Osteoblast (primary cell): ENCODE data around the gene ZNF644. TPM values are rescaled to one million over a fixed set of nuclear protein-coding genes. Genes with fewer than 3 reads are reported as not detected.

Source experiments
- DNase-seq: peaks from one replicate; pipeline ENCODE4 v3.0.0; 2011; ENCODE audit warnings: low spot score, mixed read lengths; ENCODE audit not compliant: insufficient read length; ENCODE audit errors: missing footprints
- H2AFZ ChIP-seq: 2 replicates; pipeline ENCODE4 v1.6.0; 2011; ENCODE audit warnings: mild to moderate bottlenecking, low read length
- H3K27ac ChIP-seq: 2 replicates; pipeline ENCODE4 v1.5.1; 2011; ENCODE audit warnings: mild to moderate bottlenecking, low read depth, low read length, moderate library complexity
- H3K27me3 ChIP-seq: 2 replicates; pipeline ENCODE4 v1.6.0; 2012; ENCODE audit warnings: mild to moderate bottlenecking, control low read depth, inconsistent platforms, low read length, moderate library complexity; ENCODE audit not compliant: insufficient read depth
- H3K36me3 ChIP-seq: 2 replicates; pipeline ENCODE4 v1.5.1; 2011; ENCODE audit warnings: mild to moderate bottlenecking, low read length, control low read depth, moderate library complexity; ENCODE audit not compliant: insufficient read depth
- H3K4me1 ChIP-seq: 2 replicates; pipeline ENCODE4 v1.5.1; 2011; ENCODE audit warnings: mild to moderate bottlenecking, low read length, control low read depth, moderate library complexity; ENCODE audit not compliant: insufficient read depth
- H3K4me2 ChIP-seq: 2 replicates; pipeline ENCODE4 v1.6.0; 2011; ENCODE audit warnings: mild to moderate bottlenecking, low read length; ENCODE audit not compliant: insufficient read depth
- H3K4me3 ChIP-seq: fragments of 200-600 bp; sonication (generic); 3 replicates; pipeline ENCODE4 v1.5.1; 2012; ENCODE audit warnings: mild to moderate bottlenecking, low read length, inconsistent platforms; ENCODE audit not compliant: insufficient read depth
- H3K79me2 ChIP-seq: 2 replicates; pipeline ENCODE4 v1.6.0; 2012; ENCODE audit warnings: mild to moderate bottlenecking, low read length, control low read depth, inconsistent platforms; ENCODE audit not compliant: insufficient read depth
- H3K9me3 ChIP-seq: 2 replicates; pipeline ENCODE4 v1.5.1; 2011; ENCODE audit warnings: low read depth, low read length, control low read depth
- H4K20me1 ChIP-seq: 2 replicates; pipeline ENCODE4 v1.6.0; 2012; ENCODE audit warnings: mild to moderate bottlenecking, low read length, control low read depth; ENCODE audit not compliant: insufficient read depth
- total RNA-seq: library from RNA; depleted of rRNA; stranded (reverse); fragments of >200 nt; gene quantifications from 2 replicates; pipeline ENCODE4 v1.2.3, GENCODE V29; 2012
- TF ChIP-seq, protein P1 (sequence below): IDR thresholded peaks from 2 replicates; pipeline ENCODE4 v1.5.1; 2011; ENCODE audit warnings: mild to moderate bottlenecking, low read depth, low read length, moderate library complexity; ENCODE audit errors: extremely low read depth

The ZNF644 gene
- total RNA-seq, 1 donor, result 57.5 TPM

DNA sequence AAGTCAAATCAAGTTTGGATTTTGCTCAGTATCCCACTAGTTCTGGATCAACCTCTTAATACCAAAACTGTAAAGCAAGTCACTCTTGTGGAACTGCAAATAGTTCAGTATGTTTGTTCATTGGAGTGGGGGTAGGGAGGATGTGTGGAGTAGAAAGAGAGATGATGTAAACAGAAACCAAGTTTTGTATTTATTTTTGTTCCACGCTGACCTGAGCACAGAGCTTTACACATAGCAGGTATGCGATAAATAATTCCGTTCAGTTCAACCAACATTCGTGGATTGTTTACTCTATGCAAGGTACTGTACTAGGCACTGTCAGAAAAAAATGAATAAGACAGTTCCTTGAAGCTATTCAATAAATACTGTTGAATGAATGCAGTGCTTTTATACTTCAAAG lies 4.5 kb upstream of the ZNF644 start:
- no peaks in the 10 kb centered on the region for H3K9me3 ChIP-seq

DNA sequence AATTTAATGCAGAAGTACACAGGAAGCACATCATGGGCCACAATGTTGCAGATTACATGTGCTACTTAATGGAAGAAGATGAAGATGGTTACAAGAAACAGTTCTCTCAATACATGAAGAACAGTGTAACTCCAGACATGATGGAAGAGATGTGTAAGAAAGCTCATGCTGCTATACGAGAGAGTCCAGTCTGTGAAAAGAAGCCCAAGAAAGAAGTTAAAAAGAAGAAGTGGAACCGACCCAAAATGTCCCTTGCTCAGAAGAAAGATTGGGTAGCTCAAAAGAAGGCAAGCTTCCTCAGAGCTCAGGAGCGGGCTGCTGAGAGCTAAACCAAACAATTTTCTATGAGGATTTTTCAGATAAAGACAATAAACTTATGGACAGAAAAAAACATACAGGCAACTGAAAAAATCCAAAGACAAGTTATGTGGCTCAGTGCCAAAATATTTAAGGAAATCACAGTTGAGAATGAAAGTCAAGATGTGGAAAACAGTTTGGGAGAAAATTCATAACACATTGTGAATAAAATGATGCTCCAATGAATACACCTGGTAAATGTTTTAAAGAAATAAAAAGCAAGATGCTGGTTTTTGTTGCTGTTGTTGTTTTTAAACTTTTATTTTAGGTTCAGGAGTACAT lies 2.8 kb upstream of the ZNF644 start:
- no peak overlapping the region for H2AFZ ChIP-seq
- H3K9me3 ChIP-seq, result no peaks in the 10 kb centered on the region
- H3K4me1 ChIP-seq, result peaks cover 17% of the 10 kb centered on the region
- no peak for DNase-seq
- H3K4me3 ChIP-seq, result no peak overlapping the region
- TF ChIP-seq, protein P1, sequence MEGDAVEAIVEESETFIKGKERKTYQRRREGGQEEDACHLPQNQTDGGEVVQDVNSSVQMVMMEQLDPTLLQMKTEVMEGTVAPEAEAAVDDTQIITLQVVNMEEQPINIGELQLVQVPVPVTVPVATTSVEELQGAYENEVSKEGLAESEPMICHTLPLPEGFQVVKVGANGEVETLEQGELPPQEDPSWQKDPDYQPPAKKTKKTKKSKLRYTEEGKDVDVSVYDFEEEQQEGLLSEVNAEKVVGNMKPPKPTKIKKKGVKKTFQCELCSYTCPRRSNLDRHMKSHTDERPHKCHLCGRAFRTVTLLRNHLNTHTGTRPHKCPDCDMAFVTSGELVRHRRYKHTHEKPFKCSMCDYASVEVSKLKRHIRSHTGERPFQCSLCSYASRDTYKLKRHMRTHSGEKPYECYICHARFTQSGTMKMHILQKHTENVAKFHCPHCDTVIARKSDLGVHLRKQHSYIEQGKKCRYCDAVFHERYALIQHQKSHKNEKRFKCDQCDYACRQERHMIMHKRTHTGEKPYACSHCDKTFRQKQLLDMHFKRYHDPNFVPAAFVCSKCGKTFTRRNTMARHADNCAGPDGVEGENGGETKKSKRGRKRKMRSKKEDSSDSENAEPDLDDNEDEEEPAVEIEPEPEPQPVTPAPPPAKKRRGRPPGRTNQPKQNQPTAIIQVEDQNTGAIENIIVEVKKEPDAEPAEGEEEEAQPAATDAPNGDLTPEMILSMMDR, result no peak
- no peak overlapping the region for H3K4me2 ChIP-seq
- H4K20me1 ChIP-seq, result peaks cover 9% of the 10 kb centered on the region
- H3K27ac ChIP-seq, result no peak overlapping the region
- H3K79me2 ChIP-seq, result peaks cover 21% of the 10 kb centered on the region
- H3K36me3 ChIP-seq, result peaks cover 3% of the 10 kb centered on the region
- H3K27me3 ChIP-seq, result no peaks in the 10 kb centered on the region

More for the DNA sequence above, 4.5 kb upstream of the ZNF644 start:
- H3K27me3 ChIP-seq, result no peaks in the 10 kb centered on the region
- no peak overlapping the region for H3K4me3 ChIP-seq
- peaks cover 4% of the 10 kb centered on the region for H3K79me2 ChIP-seq
- peaks cover 6% of the 10 kb centered on the region for H3K4me1 ChIP-seq
- H2AFZ ChIP-seq, result no peak overlapping the region
- H3K4me2 ChIP-seq, result no peak overlapping the region
- DNase-seq, result no peak
- no peak overlapping the region for H3K27ac ChIP-seq
- TF ChIP-seq, protein P1, result no peak
- no peaks in the 10 kb centered on the region for H4K20me1 ChIP-seq
- H3K36me3 ChIP-seq, result no peaks in the 10 kb centered on the region

DNA sequence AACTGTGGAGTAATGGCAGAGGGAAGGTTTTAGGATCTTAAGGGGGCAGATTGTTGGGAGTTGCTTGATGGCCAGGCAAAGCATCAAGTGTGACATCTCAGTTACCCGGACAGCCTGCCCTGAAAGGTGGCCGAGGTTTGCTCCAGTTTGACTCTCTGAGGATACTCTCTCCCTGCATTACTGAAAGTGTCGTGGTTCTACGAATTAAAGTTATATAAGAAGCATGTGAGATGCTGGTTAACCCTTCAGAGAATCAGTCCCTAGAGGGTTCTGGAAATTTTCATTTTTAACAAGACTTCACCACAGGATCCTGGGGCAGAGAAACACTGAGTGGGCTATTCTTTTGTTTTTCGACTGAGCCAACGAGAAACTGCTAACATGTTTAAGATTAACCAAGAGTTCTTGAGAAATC lies 689 bp upstream of the ZNF644 start:
- peaks cover 42% of the 10 kb centered on the region for H3K79me2 ChIP-seq
- H3K36me3 ChIP-seq, result peaks cover 3% of the 10 kb centered on the region

More for the DNA sequence above, 689 bp upstream of the ZNF644 start:
- TF ChIP-seq, protein P1, result no peak
- no peak for DNase-seq
- no peaks in the 10 kb centered on the region for H3K27me3 ChIP-seq
- no peaks in the 10 kb centered on the region for H3K9me3 ChIP-seq
- peaks cover 21% of the 10 kb centered on the region for H4K20me1 ChIP-seq
- H3K27ac ChIP-seq, result peak overlapping the region; percentile 98
- H3K4me2 ChIP-seq, result peak overlapping the region; percentile 83
- peak overlapping the region; percentile 93 for H3K4me3 ChIP-seq
- peaks cover 17% of the 10 kb centered on the region for H3K4me1 ChIP-seq
- peak overlapping the region; percentile 84 for H2AFZ ChIP-seq
